AG04449 (cell line): ENCODE measurements around the gene ADO.

Experiments
- CTCF ChIA-PET: fragments of 350-600 bp; formaldehyde crosslinking; extraction: SDS; loops from one replicate; lab custom pipeline; 2021; ENCODE audit warnings: antibody characterized with exemption; lab: Yijun Ruan, JAX
- POLR2A ChIA-PET: fragments of 400-600, 350-600 bp; formaldehyde crosslinking; extraction: SDS; loops from one replicate; lab custom pipeline; 2020; ENCODE audit warnings: antibody characterized with exemption, inconsistent platforms; lab: Yijun Ruan, JAX
- DNase-seq: peaks from one replicate; pipeline ENCODE4 v3.0.0-alpha.2; 2010; ENCODE audit warnings: low read depth, low spot score
- H3K4me3 ChIP-seq: 2 replicates; pipeline ENCODE4 v1.5.1; 2011; ENCODE audit warnings: low read depth, mild to moderate bottlenecking, control low read depth, low read length
- CTCF ChIP-seq: IDR thresholded peaks from one replicate; pipeline ENCODE4 v1.5.1; 2011; ENCODE audit warnings: mild to moderate bottlenecking, moderate library complexity, low read length, control low read depth, inconsistent platforms; ENCODE audit not compliant: insufficient read depth; ENCODE audit errors: missing control alignments

The ADO gene

GRCh38 chr10:62829622-62830021 is 25.1 kb downstream of the ADO start:
- no peak for DNase-seq
- ChIA-PET POLR2A (no interaction called here), CTCF (interaction anchor here (1.0 to 2.7 kb wide), 4 partner anchors 11 to 328 kb away, joined by 3 to 19 read pairs (median 13); no protein-coding TSS in a partner anchor)
- H3K4me3 ChIP-seq, result no peak overlapping the region
- no peak for TF ChIP-seq CTCF

GRCh38 chr10:62830679-62831078 is 26.2 kb downstream of the ADO start:
- no peak for DNase-seq
- ChIA-PET POLR2A (interaction anchor here (1.2 kb wide), 1 partner anchor 254 kb away, joined by 4 read pairs; no protein-coding TSS in a partner anchor), CTCF (interaction anchor here (0.8 to 2.4 kb wide), 5 partner anchors 12 to 237 kb away, joined by 4 to 19 read pairs (median 7); no protein-coding TSS in a partner anchor)

GRCh38 chr10:62831346-62831745 is 26.8 kb downstream of the ADO start:
- ChIA-PET CTCF (interaction anchor here (0.7 to 2.4 kb wide), 5 partner anchors 13 to 238 kb away, joined by 3 to 19 read pairs (median 7); no protein-coding TSS in a partner anchor), POLR2A (interaction anchor here (0.9 to 1.2 kb wide), 2 partner anchors 13 to 255 kb away, joined by 3 to 4 read pairs; no protein-coding TSS in a partner anchor)
- no peak overlapping the region for H3K4me3 ChIP-seq
- DNase-seq, result peak; percentile 42
- TF ChIP-seq CTCF, result no peak

More at GRCh38 chr10:62830679-62831078, 26.2 kb downstream of the ADO start:
- no peak overlapping the region for H3K4me3 ChIP-seq
- no peak for TF ChIP-seq CTCF

GRCh38 chr10:62839590-62839989 is 35.1 kb downstream of the ADO start:
- no peak overlapping the region for H3K4me3 ChIP-seq
- TF ChIP-seq CTCF, result no peak
- ChIA-PET POLR2A (no interaction called here), CTCF (interaction anchor here (1.3 kb wide), 1 partner anchor 22 kb away, joined by 4 read pairs; no protein-coding TSS in a partner anchor)
- no peak for DNase-seq

- POLR2A ChIA-PET, result no interaction called here
- CTCF ChIA-PET, result interaction anchor here (1.0 kb wide), 1 partner anchor 249 kb away, joined by 4 read pairs; no protein-coding TSS in a partner anchor
- DNase-seq, result no peak
- TF ChIP-seq CTCF, result no peak
- H3K4me3 ChIP-seq, result no peak overlapping the region
Measured at GRCh38 chr10:62842983-62843382, 38.5 kb downstream of the ADO start.

GRCh38 chr10:62843600-62843999 is 39.1 kb downstream of the ADO start:
- POLR2A ChIA-PET, result no interaction called here

More at GRCh38 chr10:62843600-62843999, 39.1 kb downstream of the ADO start:
- no peak for TF ChIP-seq CTCF
- CTCF ChIA-PET, result interaction anchor here (1.0 kb wide), 1 partner anchor 250 kb away, joined by 4 read pairs; no protein-coding TSS in a partner anchor
- DNase-seq, result no peak
- H3K4me3 ChIP-seq, result no peak overlapping the region
